ENCODE data around the gene GAS1. TPM values are rescaled to one million over a fixed set of nuclear protein-coding genes. Genes with fewer than 3 reads are reported as not detected.

Gene GAS1
- total and polyA plus RNA-seq, 2 donors (not counting 1 experiment from before 2014, with no cell fraction given) = 1.6 to 7.4 TPM

GRCh38 chr9:86903734-86904085, 43.6 kb downstream of the GAS1 start:
- no peak overlapping the region for H3K27ac ChIP-seq (ENCODE audit: insufficient read depth, low read length)
- DNase-seq (ENCODE audit: low read depth in 2 of 2) = no peak
- no peak overlapping the region for H3K9ac ChIP-seq (ENCODE audit: insufficient read depth, low read length)
- no peak overlapping the region for H3K4me3 ChIP-seq (replicated peaks in 1 of 4; ENCODE audit: control extremely low read depth in 1 of 4, insufficient read depth in 1 of 4, low read depth in 3 of 4, low read length in 4 of 4)
- no peak overlapping the region for H2AFZ ChIP-seq (ENCODE audit: low read length)
- no peaks in the 10 kb centered on the region for H3K9me3 ChIP-seq (ENCODE audit: control insufficient read depth, insufficient read depth, low read depth, low read length)
- no peaks in the 10 kb centered on the region for H3K4me1 ChIP-seq (ENCODE audit: control insufficient read depth, extremely low read depth, insufficient read depth, low read length)
- no peaks in the 10 kb centered on the region for H3K79me2 ChIP-seq (ENCODE audit: control insufficient read depth, insufficient read depth, low read length)
- no peaks in the 10 kb centered on the region for H4K20me1 ChIP-seq (ENCODE audit: control insufficient read depth, extremely low read depth, insufficient read depth, low read length)
- H3K36me3 ChIP-seq (ENCODE audit: control insufficient read depth, insufficient read depth, low read length) = no peaks in the 10 kb centered on the region
- no peak for TF ChIP-seq EZH2 (IDR thresholded peaks at IDR 0.05; ENCODE audit: low read length, missing control alignments)
- no peak for TF ChIP-seq CTCF (conservative IDR thresholded peaks at IDR 0.05 in 1 of 2, IDR thresholded peaks at IDR 0.05 in 1 of 2; ENCODE audit: low read depth in 1 of 2, low read length in 2 of 2)
- H3K27me3 ChIP-seq (ENCODE audit: control insufficient read depth, insufficient read depth, low read length) = no peaks in the 10 kb centered on the region
- H3K4me2 ChIP-seq (ENCODE audit: extremely low read depth, insufficient read depth, low read length) = no peak overlapping the region

DNA sequence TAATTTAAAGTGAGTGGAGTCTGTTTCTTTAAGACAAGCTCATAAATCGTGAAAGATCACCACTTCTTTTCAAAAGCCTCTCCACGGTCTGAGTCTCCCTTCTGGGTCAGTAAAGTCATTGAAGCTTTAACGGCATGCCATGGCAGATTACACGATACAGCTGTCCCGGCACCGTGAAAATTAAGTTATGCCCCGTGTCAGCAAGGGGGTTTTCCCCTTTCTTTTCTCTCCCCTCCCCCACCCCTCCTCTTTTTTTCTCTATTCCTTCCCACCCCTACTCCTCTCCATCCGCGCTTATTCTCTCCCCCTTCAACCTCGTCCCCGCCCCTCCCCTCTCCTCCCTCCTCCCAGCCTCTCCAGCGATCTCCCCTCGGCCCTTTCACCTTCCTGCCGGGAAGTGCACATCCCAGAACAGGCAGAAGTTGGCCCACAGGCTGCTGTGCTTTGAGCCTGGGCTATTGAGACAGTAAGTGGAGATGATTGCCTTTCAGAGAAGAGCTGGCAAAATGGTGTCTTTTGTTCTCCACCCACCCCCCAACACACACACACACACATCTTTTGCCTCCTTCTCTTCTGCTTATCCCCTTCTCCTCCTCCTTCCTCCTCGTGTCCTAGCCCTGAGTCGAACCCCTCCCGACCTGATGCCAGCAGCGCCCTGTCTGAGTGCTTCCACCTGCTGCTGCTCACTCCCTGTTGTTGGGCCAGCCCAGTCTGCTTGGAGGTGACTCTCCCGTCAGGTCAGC, 44.1 kb downstream of the GAS1 start:
- no peaks in the 10 kb centered on the region for H3K27me3 ChIP-seq (ENCODE audit: control insufficient read depth, insufficient read depth, low read length)
- H3K79me2 ChIP-seq (ENCODE audit: control insufficient read depth, insufficient read depth, low read length) = no peaks in the 10 kb centered on the region
- no peaks in the 10 kb centered on the region for H3K9me3 ChIP-seq (ENCODE audit: control insufficient read depth, insufficient read depth, low read depth, low read length)
- no peak for DNase-seq (ENCODE audit: low read depth in 2 of 2)
- H3K4me1 ChIP-seq (ENCODE audit: control insufficient read depth, extremely low read depth, insufficient read depth, low read length) = no peaks in the 10 kb centered on the region
- H3K36me3 ChIP-seq (ENCODE audit: control insufficient read depth, insufficient read depth, low read length) = no peaks in the 10 kb centered on the region
- H3K9ac ChIP-seq (ENCODE audit: insufficient read depth, low read length) = no peak overlapping the region
- H3K27ac ChIP-seq (ENCODE audit: insufficient read depth, low read length) = no peak overlapping the region
- no peak overlapping the region for H3K4me2 ChIP-seq (ENCODE audit: extremely low read depth, insufficient read depth, low read length)
- peak overlapping the region in 1 of 4 experiments; percentile 31 for H3K4me3 ChIP-seq (replicated peaks in 1 of 4; ENCODE audit: control extremely low read depth in 1 of 4, insufficient read depth in 1 of 4, low read depth in 3 of 4, low read length in 4 of 4)
- no peak for TF ChIP-seq CTCF (conservative IDR thresholded peaks at IDR 0.05 in 1 of 2, IDR thresholded peaks at IDR 0.05 in 1 of 2; ENCODE audit: low read depth in 1 of 2, low read length in 2 of 2)
- TF ChIP-seq EZH2 (IDR thresholded peaks at IDR 0.05; ENCODE audit: low read length, missing control alignments) = no peak
- H4K20me1 ChIP-seq (ENCODE audit: control insufficient read depth, extremely low read depth, insufficient read depth, low read length) = no peaks in the 10 kb centered on the region
- H2AFZ ChIP-seq (ENCODE audit: low read length) = no peak overlapping the region

DNA sequence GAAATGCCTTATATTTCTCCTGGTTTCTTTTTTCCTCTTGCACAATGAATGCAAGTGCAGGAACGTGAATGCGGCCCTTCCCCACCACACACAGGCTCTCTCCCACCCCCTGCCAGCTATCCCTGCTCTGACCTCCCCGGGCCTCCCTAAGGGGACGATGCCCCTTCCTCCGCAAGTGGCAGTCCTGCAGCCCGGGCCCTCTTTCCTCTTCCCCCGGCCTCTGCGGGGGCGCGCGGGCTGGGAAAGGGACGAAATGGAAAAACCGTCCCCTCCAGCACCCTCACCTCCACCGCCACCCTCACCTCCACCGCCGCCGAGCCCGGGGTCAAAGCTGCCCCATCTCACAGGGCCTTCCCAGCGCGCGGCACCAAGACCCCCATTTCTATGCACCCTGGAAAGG, 44.7 kb downstream of the GAS1 start:
- Histone ChIP-seq H3K4me3 (replicated peaks in 1 of 4; ENCODE audit: control extremely low read depth in 1 of 4, insufficient read depth in 1 of 4, low read depth in 3 of 4, low read length in 4 of 4) (peak overlapping the region in 1 of 4 experiments; percentile 31), H3K79me2 (ENCODE audit: control insufficient read depth, insufficient read depth, low read length) (no peaks in the 10 kb centered on the region), H3K9ac (ENCODE audit: insufficient read depth, low read length) (no peak overlapping the region), H2AFZ (ENCODE audit: low read length) (no peak overlapping the region), H3K27ac (ENCODE audit: insufficient read depth, low read length) (no peak overlapping the region), H3K36me3 (ENCODE audit: control insufficient read depth, insufficient read depth, low read length) (no peaks in the 10 kb centered on the region), H3K4me2 (ENCODE audit: extremely low read depth, insufficient read depth, low read length) (no peak overlapping the region), H3K4me1 (ENCODE audit: control insufficient read depth, extremely low read depth, insufficient read depth, low read length) (no peaks in the 10 kb centered on the region), H4K20me1 (ENCODE audit: control insufficient read depth, extremely low read depth, insufficient read depth, low read length) (no peaks in the 10 kb centered on the region), H3K27me3 (ENCODE audit: control insufficient read depth, insufficient read depth, low read length) (no peaks in the 10 kb centered on the region), H3K9me3 (ENCODE audit: control insufficient read depth, insufficient read depth, low read depth, low read length) (no peaks in the 10 kb centered on the region)
- TF ChIP-seq CTCF (conservative IDR thresholded peaks at IDR 0.05 in 1 of 2, IDR thresholded peaks at IDR 0.05 in 1 of 2; ENCODE audit: low read depth in 1 of 2, low read length in 2 of 2) (no peak), EZH2 (IDR thresholded peaks at IDR 0.05; ENCODE audit: low read length, missing control alignments) (no peak)
- DNase-seq (ENCODE audit: low read depth in 2 of 2) = no peak

All from fibroblast of lung (primary cell).